NCI-H2196 treated with DMSO at 0.1 percent for 48 hours (cell line): Measurements from ENCODE around the gene KDM7A.
"Not testable (repeated sequence)": the region's sequence is repeated elsewhere in the genome, so short reads cannot be mapped to it uniquely, and the experiment has no call there.

ENCODE experiments used
- DNase-seq: peaks from one replicate; lab custom pipeline; 2025; ENCODE audit not compliant: unreplicated experiment; lab: John Stamatoyannopoulos, UW

KDM7A gene

GRCh38 chr7:140162081-140162480 lies 14.7 kb downstream of the KDM7A start:
- not testable (repeated sequence) for DNase-seq

- no peak for DNase-seq
Measured at GRCh38 chr7:140161047-140161446, 15.7 kb downstream of the KDM7A start.

GRCh38 chr7:140160308-140160707 lies 16.5 kb downstream of the KDM7A start:
- no peak for DNase-seq

GRCh38 chr7:140159497-140159896 lies 17.3 kb downstream of the KDM7A start:
- DNase-seq: no peak

GRCh38 chr7:140156460-140157080 lies 20.2 kb downstream of the KDM7A start:
- DNase-seq: no peak

GRCh38 chr7:140155428-140155827 lies 21.4 kb downstream of the KDM7A start:
- no peak for DNase-seq

- no peak for DNase-seq
Measured at GRCh38 chr7:140153666-140154161, 23.1 kb downstream of the KDM7A start.

- DNase-seq: no peak
Measured at GRCh38 chr7:140146574-140146973, 30.2 kb downstream of the KDM7A start.

- DNase-seq: no peak
Measured at GRCh38 chr7:140145709-140146108, 31.1 kb downstream of the KDM7A start.

GRCh38 chr7:140144821-140145220 lies 32.0 kb downstream of the KDM7A start:
- DNase-seq: no peak

GRCh38 chr7:140143997-140144396 lies 32.8 kb downstream of the KDM7A start:
- no peak for DNase-seq

GRCh38 chr7:140142031-140142430 lies 34.8 kb downstream of the KDM7A start:
- no peak for DNase-seq

GRCh38 chr7:140141256-140141655 lies 35.5 kb downstream of the KDM7A start:
- no peak for DNase-seq

- no peak for DNase-seq
Measured at GRCh38 chr7:140137078-140137477, 39.7 kb downstream of the KDM7A start.

- no peak for DNase-seq
Measured at GRCh38 chr7:140136073-140136472, 40.7 kb downstream of the KDM7A start.

GRCh38 chr7:140134039-140134438 lies 42.7 kb downstream of the KDM7A start:
- DNase-seq: no peak

- no peak for DNase-seq
Measured at GRCh38 chr7:140127360-140128127, 49.2 kb downstream of the KDM7A start.

GRCh38 chr7:140126435-140127034 lies 50.2 kb downstream of the KDM7A start:
- DNase-seq: no peak

- DNase-seq: no peak
Measured at GRCh38 chr7:140122965-140123364, 53.8 kb downstream of the KDM7A start.

- no peak for DNase-seq
Measured at GRCh38 chr7:140121326-140121725, 55.5 kb downstream of the KDM7A start.

- DNase-seq: not testable (repeated sequence)
Measured at GRCh38 chr7:140114817-140115216, 62.0 kb downstream of the KDM7A start.

GRCh38 chr7:140108777-140109176 lies 68.0 kb downstream of the KDM7A start:
- not testable (repeated sequence) for DNase-seq
